Right forelimb (tissue), 1 donor: ENCODE results near the gene AREG.

Source experiments
- DNase-seq: peaks from one replicate; pipeline ENCODE4 v3.0.0-alpha.2; 2018

AREG gene

DNA sequence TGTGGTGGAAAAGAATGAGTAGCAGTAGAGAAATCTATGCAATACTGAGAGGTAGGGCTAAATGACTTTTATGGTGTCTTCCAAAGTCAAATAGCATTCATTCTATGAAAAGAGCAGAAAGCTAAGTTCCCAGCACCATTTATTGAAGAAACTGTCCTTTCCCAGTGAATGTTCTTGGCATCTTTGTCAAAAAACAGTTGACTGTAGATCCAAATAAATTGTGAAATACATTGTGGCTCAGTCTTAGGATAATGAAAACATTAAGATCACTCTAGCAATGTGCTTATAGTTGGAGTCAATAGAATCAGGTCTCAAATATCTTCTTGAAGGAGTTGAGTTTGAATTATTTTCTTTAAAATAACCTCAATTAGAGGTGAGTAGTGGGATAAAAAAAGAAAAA, 19.4 kb downstream of the AREG start:
- DNase-seq = no peak

- DNase-seq = no peak
Observed at GRCh38 chr4:74466242-74466641, 21.3 kb downstream of the AREG start.

DNA sequence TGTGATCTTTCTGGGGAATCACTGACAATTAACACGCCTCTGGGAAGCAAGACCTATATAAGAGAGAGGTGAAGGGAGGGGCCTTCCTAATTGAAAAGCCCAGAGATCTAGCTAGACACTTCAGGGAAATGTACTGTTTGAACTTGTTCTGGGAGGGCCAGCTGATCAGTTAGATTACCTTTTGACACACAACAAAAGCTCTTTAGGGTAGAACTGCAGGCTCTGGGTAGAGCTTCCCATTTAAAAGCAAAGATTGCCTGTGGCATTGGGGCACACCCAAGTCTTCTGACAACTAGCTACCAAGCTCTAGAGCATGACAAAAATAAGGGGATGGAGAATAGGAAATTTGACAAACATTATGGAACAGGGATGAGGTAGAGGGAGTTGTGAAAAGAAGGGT, 26.3 kb downstream of the AREG start:
- DNase-seq = no peak

DNA sequence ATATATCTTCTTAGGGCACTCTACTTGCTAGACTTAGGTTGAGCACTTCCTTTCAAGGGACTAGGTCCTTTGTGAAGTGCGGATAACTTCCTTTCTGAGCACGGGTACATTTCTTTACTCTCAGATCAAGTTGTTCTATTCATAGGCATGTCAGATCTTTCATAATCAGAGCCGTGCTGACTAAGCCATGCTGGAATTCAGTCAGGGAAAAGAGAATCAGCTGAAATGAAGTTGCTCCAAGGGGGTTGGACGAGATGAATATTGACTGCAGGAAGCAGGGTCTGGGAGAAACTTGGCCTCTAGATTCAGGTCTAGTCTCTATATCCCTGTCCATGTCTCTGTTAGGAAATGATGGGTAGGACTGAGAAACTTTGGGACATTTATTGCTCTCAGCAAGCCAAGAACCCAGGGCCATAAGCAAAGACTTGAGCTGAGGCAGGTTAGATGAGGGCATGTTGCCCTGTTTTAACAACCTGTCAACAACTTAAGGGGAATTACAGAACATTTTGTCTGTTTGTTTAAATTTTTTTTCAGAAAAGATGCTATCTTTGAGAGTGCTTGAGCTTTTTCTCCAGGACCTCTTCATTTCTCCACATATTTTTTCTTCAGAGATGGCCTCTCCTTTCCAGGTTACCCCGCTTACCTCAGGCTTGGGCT, 28.3 kb downstream of the AREG start:
- DNase-seq = no peak

- no peak for DNase-seq
Observed at GRCh38 chr4:74474345-74475090, 29.6 kb downstream of the AREG start.

DNA sequence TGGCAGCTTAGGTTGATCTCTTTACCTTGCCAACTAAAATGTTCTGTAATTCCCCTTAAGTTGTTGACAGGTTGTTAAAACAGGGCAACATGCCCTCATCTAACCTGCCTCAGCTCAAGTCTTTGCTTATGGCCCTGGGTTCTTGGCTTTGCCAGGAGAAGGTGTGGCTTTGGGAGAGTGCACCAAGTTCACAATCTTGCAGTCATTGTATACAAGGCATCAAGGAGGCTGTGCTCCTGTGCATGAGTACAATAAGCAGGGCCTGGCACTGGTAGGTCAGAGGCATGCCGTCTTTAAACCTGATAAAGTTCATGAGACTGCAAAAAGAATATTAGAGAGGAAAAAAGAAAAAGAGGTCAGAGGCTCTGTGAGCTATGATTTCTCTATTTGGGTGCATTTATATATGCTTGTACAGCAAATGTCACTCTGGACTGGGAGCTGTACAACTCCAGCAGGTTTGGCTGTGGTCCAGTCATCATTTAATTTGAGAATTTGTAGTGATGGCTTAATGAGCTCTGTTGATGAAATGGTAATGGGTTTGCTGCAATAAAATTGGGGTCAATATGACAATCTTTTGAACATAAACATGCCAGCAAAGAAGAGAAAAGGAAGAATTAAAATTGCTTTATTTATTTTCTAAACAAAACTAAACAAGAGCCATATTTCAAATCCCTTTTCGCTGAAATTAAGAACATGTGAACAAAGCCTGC, 30.3 kb downstream of the AREG start:
- DNase-seq = no peak

GRCh38 chr4:74475946-74476345, 31.0 kb downstream of the AREG start:
- DNase-seq = no peak

DNA sequence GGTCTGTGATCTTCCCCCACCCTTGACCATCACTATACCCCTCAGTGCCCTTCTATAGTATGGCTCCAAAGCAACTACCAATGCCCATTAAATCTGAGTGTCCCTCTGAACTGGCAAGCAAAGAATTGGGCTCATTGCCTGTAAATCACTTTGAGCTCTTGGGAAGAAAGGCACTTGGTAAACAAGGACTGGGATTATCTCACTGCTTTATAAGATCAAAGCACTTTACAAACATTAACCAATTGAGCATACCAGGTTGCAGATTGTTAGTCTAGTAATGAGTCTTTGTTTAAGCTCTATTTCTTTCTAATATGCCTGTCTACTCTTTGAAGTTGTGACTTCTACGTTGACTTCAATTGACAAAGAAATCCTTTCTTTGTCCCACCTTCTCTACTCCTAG, 34.1 kb downstream of the AREG start:
- no peak for DNase-seq

DNA sequence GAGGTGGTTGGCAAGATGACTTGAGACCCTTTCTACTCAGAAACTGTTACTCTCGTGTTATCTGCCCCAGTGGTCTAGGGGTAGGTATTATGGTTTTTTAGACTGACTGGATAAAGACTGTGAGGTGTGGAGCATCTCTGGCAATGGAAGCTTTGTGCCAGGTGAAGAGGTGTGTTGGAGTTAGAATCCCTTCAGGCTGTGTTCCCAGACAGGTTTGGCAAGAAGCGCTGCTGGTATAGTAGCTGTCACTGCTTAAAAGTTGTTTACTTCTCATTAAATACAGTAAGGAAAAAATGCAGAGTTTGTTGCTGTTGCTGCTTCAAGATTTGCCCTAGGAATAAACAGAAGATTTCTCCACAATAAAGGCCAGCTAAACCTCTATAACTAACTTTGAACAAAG, 35.3 kb downstream of the AREG start:
- no peak for DNase-seq

GRCh38 chr4:74481891-74482609, 37.1 kb downstream of the AREG start:
- no peak for DNase-seq

DNA sequence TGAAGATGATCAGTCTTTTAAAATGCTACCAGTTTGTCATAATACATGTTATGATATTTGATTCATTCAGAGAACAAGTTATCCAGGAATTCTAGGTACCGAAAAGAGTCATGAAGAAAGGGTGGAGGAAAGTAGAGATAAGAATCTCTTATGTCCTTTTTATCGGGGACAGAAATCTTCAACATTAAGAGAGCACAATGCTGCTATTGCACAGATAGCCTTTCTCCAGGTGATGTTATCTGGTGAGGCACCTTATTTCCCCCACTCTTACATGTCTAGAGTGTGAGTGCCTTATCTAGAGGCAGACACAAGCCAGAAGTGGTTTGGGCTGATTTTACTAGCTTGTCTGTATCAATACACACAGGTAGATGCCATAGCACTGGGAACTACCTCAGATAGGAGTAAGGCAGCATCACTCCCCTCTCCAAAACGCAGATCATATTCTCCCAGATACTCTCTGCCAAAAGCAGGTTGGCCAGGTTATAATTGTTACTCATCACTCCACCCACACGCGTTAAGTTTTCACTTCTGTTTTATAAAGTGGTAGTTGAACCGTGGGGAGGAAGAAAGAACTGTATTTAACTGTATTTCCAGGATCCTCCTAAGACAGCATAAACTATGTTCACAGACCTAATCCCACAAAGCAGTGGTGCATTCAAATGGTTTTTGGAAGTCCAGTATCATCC, 38.4 kb downstream of the AREG start:
- DNase-seq = no peak

GRCh38 chr4:74486905-74487304, 42.0 kb downstream of the AREG start:
- no peak for DNase-seq

DNA sequence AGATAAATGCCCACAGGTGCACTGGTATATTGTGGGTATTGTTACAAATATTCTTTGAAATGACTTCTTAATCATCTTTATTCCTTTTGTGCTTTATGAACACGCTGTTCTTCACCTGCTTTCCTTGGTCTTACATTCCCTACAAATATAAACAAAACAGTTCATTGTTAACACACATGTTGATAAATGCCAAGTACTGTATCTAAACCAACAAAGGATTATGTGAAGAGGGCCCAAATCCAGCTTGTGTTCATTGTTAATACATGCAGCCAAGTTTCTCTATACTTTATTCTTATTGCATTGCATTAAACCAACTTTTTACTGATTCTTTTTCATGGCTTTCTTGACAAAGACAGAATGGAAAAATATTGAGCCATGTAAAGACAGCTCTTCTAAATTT, 42.8 kb downstream of the AREG start:
- no peak for DNase-seq

DNA sequence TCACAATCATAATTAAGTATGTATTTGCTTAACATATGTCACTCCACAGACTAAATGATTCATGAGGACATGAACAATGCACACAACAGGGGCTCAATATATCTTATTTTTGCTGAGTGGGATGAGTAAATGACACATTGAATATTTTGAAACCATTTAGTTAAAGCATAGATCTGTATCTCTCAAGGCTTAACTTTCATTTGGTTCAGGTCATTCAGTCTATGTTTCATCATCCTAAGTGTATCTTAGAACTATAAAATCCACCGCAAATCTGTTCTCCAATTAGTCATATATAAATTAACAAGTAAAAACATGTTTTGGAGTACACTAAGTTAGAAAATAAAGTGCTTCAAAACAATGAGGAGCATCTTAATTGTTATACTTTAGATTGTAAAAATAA, 45.8 kb downstream of the AREG start:
- no peak for DNase-seq

GRCh38 chr4:74499986-74500781, 55.2 kb downstream of the AREG start:
- DNase-seq = no peak

DNA sequence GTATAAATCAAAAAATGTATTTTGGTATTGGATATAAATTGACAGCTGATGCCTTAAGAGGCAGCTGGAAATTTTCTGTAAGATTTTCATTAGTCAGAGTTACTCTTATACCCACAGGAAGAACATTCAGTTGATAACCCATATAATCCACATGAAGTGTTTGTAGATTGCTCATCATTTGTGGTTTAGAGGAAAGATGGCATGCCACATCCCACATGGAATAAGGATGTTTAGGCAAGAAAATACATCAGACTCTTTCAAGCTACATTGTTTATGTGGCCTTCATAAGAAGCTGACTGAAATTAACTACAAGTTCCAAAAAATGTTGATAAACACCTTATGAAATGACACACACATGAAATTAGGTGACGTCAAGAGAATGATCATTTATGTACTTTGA, 56.6 kb downstream of the AREG start:
- DNase-seq = no peak

DNA sequence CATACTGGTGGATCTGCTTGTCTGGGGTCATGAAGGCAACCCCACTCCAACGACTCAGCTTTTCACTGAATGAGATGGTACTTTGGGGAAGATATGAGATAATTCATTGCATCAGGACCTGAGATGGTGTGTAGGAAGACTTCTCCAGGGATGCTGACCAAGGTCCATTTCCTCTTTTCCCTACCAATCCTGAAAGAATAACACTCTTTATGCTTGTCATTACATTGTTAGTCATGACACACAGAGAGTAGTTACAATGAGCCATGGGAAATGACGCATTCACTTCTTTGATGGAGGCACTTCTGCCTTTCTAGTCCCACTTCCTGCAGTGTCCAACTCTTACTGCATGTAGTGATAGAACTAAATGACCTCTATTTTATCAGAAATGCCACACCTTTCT, 58.6 kb downstream of the AREG start:
- no peak for DNase-seq

GRCh38 chr4:74504212-74504611, 59.3 kb downstream of the AREG start:
- no peak for DNase-seq
